ENCODE data around the gene KIF1A.

- TF ChIP-seq, protein P1, sequence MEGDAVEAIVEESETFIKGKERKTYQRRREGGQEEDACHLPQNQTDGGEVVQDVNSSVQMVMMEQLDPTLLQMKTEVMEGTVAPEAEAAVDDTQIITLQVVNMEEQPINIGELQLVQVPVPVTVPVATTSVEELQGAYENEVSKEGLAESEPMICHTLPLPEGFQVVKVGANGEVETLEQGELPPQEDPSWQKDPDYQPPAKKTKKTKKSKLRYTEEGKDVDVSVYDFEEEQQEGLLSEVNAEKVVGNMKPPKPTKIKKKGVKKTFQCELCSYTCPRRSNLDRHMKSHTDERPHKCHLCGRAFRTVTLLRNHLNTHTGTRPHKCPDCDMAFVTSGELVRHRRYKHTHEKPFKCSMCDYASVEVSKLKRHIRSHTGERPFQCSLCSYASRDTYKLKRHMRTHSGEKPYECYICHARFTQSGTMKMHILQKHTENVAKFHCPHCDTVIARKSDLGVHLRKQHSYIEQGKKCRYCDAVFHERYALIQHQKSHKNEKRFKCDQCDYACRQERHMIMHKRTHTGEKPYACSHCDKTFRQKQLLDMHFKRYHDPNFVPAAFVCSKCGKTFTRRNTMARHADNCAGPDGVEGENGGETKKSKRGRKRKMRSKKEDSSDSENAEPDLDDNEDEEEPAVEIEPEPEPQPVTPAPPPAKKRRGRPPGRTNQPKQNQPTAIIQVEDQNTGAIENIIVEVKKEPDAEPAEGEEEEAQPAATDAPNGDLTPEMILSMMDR (optimal IDR thresholded peaks at IDR 0.05 in 1 of 3, IDR thresholded peaks at IDR 0.05 in 1 of 3, conservative IDR thresholded peaks at IDR 0.05 in 1 of 3; ENCODE audit: extremely low read depth in 1 of 3, insufficient read depth in 2 of 3, low read length in 3 of 3): no peak
- no peak for TF ChIP-seq EZH2 (IDR thresholded peaks at IDR 0.05; ENCODE audit: low read length)
These were observed 24.0 kb downstream of the KIF1A start for GRCh38 chr2:240795916-240796510.
